Fibroblast of skin of left quadriceps (primary cell): ENCODE results near the gene ZMYND11.
"Not testable (repeated sequence)": the region's sequence is repeated elsewhere in the genome, so short reads cannot be mapped to it uniquely, and the experiment has no call there.

ENCODE experiments used
- DNase-seq, 2 experiments: peaks; one replicate each; pipeline ENCODE4 v3.0.0-alpha.2; 2013; ENCODE audit warnings: low read depth in 2 of 2

Gene ZMYND11

DNA sequence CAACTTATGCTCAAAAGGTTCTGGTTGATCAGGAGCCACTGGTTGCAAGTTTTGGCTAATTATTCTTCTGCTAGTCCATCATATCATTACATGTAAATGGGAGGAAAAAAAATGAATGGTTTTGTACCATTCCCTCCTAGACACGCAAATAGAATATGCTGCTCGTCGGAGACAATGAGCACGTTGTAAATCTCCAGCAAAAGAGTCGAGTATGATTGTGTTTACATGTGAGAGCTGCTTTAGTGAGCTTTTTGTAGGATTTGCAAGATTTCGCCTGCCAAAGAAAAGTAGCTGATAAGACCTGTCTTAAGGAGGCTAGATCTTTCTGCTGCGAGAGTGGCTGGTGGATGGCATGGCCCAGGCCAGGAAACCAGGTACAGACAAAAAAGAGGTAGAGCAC, 109.0 kb downstream of the ZMYND11 start:
- DNase-seq: no peak

DNA sequence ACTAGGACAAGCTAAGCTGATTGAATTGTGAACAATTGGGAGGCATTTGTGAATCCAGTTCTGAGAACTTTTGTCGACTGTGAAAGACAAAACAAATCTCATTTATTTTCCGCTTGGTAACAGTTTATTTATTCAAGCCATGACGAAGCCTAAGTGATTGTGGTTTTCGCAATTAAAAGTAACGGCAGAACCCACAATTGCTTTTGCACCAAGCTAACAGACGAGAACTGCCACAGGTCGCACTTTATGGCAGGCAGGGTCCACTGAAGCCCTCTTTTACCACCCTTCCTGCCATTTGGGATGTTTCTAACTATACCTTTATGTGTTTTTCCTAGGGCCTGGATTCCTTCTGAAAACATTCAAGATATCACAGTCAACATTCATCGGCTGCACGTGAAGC, 111.2 kb downstream of the ZMYND11 start:
- DNase-seq: no peak

DNA sequence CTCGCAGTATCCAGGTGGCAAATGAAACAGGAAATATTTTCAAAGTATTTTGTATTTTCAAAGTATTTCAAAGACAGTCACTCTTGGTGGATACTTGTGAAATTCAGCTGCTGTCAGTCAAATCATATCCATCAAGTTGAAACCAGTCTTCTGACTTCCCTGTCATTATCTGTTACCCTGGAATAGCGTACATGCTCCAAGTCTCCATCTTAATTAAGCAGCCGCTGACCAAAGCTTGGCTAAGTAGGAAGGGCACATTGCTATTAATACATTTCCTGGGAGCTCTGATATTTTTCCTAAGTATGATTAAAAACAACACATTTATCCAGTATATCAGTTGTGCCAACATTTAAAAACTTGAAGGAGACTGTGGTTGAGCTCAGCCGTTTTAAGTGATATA, 112.2 kb downstream of the ZMYND11 start:
- DNase-seq: no peak

DNA sequence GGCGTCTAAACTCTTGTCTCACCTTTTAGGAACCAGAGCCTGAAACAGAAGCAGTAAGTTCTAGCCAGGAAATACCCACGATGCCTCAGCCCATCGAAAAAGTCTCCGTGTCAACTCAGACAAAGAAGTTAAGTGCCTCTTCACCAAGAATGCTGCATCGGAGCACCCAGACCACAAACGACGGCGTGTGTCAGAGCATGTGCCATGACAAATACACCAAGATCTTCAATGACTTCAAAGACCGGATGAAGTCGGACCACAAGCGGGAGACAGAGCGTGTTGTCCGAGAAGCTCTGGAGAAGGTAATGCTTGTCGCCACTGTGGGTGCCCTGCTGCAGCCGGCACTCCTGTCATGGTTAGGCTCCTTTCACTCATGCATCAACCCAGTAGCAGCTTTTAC, 113.1 kb downstream of the ZMYND11 start:
- DNase-seq: no peak

DNA sequence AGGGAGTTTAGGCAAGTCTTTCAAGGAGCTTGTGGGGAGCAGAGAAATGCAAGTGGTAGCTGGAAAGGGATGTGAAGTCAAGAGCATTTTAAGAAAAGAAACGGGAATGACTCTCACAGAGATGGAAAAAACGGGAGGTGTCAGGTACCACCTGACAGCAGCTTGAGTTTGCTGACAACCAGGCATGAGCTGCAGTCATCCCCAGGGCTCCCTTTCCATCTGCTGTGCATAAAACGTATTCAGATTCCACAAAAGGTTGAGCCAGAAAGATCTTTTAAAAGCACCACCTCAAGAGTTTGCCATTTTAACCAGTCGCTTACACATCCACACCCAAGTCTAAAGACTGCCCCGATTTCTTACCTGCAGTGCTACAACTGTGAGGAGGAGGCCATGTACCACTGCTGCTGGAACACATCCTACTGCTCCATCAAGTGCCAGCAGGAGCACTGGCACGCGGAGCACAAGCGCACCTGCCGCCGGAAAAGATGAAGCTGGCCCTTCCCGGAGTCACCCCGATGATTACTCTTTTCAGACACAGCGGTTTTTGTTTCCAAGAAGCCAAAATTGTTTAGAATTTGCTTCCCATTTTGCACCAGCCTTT, 116.8 kb downstream of the ZMYND11 start:
- DNase-seq: no peak

DNA sequence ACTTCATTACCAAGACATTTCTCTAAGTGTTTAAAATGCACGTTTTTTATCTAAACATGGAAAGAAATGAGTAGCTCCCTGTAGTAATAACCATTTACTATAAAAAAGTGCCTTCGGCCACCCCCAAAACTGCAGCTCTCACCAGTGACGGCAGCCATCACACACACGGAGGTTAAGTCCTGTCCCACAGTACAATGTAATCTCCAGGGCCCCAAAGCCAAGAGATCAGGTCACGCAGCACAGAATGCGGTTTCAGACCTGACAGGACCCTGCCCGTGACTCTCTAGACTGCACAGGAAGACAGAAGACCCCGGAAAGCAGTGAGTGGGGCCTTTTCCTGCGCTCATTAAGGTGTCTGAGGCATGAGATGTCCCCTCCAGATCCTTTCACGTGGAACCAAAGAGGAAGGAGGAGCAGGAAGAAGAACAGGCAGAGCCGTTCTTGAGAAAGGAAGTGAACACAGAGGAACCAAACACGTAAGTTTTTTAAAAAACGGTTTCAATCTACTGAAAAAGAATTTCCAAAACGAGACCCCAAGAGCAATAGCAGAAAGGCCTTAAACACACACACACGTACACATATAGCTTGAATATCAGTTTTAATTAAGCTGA, 125.7 kb downstream of the ZMYND11 start:
- DNase-seq: no peak

DNA sequence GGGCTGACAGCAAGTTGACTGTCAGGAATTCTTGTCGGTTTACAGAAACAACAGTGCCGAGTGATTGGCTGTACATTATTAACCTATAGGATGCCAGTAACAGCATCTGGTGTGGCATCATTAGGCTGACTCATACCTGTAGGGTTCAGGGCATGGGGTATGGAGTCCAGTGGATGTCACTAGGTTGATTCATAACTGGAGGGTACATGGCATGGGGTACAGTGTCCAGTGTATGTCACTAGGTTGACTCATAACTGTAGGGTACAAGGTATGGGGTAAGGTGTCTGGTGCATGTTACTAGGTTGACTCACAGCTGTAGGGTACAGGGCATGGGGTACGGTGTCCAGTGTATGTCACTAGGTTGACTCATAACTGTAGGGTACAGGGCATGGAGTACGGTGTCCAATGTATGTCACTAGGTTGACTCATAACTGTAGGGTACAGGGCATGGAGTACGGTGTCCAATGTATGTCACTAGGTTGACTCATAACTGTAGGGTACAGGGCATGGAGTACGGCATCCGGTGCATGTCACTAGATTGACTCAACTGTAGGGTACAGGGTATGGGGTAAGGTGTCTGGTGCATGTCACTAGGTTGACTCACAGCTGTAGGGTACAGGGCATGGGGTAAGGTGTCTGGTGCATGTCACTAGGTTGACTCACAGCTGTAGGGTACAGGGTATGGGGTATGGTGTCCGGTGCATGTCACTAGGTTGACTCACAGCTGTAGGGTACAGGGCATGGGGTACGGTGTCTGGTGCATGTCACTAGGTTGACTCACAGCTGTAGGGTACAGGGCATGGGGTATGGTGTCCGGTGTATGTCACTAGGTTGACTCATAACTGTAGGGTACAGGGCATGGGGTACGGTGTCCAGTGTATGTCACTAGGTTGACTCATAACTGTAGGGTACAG, 129.2 kb downstream of the ZMYND11 start:
- not testable (repeated sequence) for DNase-seq

DNA sequence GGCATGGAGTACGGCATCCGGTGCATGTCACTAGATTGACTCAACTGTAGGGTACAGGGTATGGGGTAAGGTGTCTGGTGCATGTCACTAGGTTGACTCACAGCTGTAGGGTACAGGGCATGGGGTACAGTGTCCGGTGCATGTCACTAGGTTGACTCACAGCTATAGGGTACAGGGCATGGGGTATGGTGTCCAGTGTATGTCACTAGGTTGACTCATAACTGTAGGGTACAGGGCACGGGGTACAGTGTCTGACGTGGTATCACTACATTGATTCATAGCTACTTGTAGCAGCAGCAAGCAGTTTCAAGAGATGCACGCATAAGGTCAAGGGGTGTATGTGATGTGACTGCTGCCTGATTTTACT, 129.8 kb downstream of the ZMYND11 start:
- not testable (repeated sequence) for DNase-seq

DNA sequence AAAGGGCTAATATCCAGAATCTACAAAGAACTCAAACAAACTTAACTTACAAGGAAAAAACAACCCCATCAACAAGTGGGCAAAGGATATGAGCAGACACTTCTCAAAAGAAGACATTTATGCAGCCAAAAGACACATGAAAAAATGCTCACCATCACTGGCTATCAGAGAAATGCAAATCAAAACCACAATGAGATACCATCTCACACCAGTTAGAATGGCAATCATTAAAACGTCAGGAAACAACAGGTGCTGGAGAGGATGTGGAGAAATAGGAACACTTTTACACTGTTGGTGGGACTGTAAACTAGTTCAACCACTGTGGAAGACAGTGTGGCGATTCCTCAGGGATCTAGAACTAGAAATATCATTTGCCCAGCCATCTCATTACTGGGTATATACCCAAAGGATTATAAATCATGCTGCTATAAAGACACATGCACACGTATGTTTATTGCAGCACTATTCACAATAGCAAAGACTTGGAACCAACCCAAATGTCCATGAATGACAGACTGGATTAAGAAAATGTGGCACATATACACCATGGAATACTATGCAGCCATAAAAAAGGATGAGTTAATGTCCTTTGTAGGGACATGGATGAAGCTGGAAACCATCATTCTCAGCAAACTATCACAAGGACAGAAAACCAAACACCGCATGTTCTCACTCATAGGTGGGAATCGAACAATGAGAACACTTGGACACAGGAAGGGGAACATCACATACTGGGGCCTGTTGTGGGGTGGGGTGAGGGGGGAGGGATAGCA, 130.7 kb downstream of the ZMYND11 start:
- not testable (repeated sequence) for DNase-seq

DNA sequence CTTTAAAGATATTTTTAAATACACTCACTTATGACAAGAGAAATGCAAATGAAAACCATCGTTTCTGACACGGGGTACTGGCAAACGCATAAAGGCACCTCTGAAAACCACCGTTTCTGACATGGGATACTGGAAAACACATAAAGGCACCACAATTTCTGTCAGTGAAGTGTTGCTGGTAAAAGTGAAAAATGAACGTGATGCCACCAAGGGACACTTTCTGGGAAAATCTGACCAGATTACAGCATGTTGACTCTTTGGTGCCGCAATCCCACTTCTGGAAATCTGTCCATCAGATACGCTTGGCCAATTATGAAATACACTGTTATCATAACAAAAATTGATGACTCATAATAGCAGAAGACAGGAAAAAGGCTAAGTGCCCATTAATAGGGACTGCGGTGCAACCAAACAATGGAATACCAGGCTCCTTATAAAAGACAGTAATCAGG, 131.7 kb downstream of the ZMYND11 start:
- no peak for DNase-seq

DNA sequence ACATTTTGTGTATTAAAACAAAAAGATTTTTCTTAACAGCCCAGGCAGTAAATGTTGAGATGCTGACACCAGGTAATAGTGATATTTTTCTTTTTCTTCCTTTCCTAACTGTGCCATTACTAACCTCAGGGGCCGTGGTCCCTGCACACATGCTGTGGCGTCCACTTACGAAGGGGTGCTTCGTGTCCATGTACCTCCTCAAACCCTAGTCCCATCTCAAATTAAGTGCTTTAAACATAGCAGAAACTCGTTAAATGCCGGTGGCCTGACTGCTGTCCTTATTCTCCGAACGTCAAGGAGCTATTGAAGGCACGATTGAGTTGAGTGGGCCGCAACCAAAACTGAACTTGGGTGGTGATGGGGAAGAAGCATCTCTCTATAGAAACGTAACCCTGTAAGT, 132.4 kb downstream of the ZMYND11 start:
- DNase-seq: no peak

DNA sequence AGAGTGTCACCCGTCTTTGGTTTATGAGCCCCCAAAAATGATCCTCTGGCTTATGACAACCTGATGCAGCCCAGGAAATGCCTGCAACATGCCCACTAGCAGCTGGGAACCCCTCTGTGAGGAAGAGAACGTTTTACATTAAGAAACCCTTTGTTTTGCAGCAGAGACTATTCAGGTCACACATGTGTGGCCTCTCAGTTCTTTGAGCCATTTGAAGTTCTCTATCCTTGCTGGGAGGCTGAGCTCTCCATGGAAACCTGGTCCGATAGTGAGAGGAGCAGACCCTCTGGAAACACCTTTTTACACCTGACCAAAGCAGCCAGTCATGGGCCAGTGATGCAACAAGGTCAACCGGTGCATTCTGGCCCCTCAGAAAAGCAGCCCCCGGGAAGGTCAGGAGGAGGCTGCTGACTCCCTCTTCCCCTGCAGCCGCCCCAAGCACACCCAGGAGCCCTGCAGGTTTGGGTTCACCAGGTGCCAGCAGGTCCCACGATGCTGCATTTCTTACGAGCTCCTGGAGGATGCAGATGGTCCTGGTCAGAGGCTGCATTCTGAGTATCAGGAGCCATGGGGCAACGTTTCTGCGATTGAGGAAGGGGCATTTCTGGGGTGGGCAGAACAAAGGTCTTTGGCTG, 134.3 kb downstream of the ZMYND11 start:
- DNase-seq: no peak

DNA sequence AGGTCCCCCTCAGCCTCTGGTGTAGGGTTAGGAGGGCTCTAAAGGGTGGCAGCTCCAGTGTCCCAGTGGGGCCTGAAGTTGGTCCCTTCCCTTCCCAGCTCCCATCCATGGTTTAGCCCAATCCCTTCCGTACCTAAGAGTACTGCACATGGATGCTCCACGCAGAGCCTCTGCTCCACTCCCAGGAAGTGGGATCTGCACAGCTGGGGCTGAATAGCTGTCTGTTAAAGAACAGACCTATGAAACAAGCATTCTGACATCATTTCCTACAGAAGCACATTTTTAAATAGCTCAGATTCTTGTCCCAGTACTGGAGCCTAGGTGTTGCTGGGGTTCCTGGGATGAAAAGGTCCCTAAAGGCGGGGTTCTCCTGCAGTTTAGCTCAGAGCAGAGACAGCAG, 135.9 kb downstream of the ZMYND11 start:
- DNase-seq: no peak

DNA sequence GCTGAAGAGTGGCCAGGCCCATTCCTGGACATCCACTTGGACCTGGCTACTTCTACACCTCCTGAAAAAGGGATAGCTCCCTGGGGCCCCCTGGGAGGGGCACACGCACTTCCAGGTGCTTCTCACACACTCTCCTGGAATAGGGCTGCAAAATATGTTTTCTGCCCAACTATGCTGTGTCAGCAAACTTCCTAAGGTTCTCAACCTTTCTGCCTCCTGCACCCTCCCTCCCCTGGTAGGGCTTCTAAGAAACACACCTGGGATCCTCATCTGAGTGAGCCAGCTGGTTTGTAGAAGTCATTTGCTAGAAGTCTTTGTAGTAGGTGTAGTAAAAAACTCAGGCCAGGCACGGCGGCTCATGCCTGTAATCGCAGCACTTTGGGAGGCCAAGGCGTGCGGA, 136.5 kb downstream of the ZMYND11 start:
- no peak for DNase-seq

DNA sequence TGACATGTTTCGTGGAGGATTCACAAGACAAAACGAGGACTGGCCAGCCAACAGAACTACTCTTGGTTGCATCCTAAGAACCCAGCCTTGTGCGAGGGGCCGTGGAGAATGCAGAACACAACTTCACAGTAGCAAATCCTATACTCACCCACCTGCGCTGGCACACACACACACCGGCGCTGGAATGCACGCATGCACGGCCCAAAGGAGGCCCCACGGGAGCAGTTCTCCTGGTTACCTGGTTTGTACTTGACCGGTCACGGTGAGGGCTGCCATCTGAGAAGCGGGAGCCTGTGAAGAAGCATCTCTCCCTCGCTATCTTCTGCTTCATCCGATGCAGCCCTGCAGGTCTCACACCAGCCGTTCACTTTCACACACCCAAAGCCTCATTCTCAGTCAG, 137.8 kb downstream of the ZMYND11 start:
- DNase-seq: no peak

DNA sequence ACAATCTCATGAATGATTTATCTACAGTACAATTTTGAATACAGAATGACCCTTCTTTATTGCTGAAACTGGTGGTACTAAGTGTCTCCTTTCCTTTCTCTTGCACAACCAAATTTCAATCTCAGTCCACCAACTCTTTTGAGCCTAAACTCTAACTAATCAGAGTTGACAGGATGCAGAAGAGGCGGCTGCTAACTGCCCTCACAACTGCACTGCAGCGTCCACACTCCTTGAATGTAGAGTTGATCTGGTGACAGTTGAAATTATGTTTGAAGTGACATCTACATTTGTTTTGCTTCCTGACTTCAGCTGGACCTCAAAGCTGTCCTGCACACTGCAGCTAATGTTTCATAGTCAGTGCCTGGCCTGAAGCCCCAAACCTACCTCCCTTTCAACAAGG, 139.6 kb downstream of the ZMYND11 start:
- DNase-seq: no peak

DNA sequence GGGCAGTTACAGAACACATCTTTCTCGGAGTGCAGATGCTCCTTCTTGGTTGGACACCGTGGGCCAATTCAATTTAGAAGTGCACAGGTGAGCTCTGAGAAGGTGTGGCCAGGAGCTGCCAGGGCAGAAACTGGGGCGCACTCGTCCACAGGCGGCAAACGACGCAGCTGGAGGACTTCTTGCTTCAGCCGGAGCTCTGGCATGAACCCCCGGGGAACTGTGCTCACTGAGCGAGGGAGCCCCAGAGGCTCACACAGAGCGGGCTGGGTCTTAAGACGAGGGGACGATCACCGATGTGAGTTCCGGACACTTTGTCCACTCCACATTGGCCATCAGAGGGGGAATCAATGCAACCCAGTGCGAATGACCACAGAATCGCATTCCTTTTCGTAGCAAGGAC, 140.4 kb downstream of the ZMYND11 start:
- no peak for DNase-seq

DNA sequence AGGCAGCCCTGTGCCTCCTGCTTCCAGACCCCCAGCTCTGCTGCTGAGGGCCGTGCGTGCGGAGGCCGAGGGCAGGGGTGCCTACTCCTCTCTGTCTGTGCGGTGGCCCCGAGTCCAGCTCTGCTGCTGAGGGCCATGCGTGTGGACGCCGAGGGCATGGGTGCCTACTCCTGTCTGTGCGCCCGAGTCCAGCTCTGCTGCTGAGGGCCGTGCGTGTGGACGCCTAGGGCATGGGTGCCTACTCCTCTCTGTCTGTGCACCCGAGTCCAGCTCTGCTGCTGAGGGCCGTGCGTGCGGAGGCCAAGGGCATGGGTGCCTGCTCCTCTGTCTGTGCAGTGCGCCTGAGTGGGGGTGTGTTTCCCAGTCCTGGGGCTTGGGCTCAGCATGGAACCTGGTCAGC, 142.7 kb downstream of the ZMYND11 start:
- DNase-seq: no peak

DNA sequence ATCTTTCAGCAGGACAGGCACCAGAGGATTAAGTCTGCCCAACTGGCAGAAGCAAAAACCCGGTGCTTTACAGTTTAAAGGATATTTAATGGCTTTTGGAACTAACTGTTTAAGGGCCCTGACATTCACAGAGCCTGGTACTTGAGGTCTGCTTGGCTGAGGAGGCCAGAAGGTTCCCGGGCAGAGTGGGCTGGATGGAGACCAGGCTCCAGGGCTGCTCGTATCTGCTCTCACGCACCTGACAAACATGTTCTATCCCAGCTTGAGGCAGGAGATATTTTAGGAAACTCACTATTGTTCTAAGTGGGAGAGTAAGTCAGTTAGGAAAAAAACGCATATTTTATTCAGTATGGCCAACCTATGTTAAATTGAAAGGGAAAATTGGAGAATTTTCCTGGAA, 143.5 kb downstream of the ZMYND11 start:
- no peak for DNase-seq

DNA sequence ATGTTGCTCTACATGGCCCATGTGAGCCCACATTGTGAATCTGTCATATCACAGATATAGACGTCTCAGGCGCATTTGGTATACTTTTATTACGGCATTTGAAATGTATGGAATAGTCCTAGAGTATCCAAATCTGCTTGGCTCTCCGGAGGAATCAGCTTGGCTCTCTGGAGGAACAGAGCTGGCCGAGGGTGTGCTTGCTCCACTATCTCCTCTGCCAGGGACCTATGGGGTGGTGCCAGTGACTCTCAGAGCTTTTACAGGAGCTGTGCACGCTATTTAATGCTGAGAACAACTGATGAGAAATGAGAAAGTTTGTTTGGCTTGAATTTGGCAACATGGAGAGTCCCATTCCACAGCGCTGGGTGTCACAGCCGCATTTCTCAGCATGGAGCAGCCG, 144.0 kb downstream of the ZMYND11 start:
- DNase-seq: no peak

DNA sequence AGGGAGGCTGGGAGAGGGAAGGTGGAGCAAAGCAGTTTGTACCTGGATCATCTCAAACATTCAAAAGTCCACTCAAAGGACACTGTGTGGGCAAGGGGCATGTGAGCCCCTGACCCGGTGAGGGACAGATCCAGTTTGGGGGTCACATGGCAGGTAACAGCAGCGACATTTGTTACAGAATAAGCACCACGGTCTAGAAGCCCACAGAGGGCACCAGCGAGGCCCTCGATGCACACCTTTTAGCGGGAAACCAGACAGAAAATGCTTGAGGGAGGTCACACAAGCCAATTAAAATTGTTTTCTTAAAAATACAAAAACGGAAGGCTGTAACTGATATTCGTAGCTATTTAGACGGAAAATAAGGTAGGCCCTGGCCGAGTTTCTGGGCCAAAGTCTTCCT, 144.4 kb downstream of the ZMYND11 start:
- no peak for DNase-seq
